Measurements from ENCODE around the gene IGF1R.

IGF1R gene

DNA sequence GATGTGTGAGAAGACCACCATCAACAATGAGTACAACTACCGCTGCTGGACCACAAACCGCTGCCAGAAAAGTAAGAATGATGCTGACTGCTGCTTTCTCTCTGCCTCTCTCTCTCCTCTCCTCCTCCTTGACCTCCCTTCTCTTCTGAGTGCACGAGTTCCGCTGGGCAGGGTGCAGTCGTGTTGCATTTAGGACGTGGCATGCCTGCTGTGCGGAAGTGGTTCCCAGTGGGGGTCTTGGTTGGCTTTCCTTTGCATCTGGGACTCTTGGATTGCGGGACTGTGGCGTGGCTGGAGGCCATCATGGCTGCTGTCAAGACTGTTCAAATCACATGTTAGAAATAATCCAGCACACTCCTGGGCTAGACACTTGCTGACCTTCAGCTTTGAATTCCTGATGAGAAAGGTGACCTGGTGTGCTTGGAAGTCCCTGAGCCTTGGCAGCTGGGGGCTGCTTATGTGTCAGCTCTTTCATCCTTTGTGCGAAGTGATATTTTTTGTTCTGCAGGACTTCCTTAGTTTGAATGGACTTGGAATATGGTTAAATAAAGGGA, 59.8 kb downstream of the IGF1R start:
- no peak overlapping the region for H3K4me2 ChIP-seq (ENCODE audit: low read length)
- no peak overlapping the region for H3K27ac ChIP-seq (ENCODE audit: low read length)
- H2AFZ ChIP-seq (ENCODE audit: low read depth, low read length) = no peak overlapping the region
- H3K9me3 ChIP-seq (ENCODE audit: insufficient read depth, low read length) = peaks cover 8% of the 10 kb centered on the region; the same call in 1 of the 2 replicates
- peaks cover 16% of the 10 kb centered on the region; the same call in 1 of the 2 replicates for H4K20me1 ChIP-seq (ENCODE audit: insufficient read depth, low read length)
- TF ChIP-seq, protein P1, sequence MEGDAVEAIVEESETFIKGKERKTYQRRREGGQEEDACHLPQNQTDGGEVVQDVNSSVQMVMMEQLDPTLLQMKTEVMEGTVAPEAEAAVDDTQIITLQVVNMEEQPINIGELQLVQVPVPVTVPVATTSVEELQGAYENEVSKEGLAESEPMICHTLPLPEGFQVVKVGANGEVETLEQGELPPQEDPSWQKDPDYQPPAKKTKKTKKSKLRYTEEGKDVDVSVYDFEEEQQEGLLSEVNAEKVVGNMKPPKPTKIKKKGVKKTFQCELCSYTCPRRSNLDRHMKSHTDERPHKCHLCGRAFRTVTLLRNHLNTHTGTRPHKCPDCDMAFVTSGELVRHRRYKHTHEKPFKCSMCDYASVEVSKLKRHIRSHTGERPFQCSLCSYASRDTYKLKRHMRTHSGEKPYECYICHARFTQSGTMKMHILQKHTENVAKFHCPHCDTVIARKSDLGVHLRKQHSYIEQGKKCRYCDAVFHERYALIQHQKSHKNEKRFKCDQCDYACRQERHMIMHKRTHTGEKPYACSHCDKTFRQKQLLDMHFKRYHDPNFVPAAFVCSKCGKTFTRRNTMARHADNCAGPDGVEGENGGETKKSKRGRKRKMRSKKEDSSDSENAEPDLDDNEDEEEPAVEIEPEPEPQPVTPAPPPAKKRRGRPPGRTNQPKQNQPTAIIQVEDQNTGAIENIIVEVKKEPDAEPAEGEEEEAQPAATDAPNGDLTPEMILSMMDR (IDR thresholded peaks at IDR 0.05; ENCODE audit: low read depth, low read length) = no peak
- peaks cover 26% of the 10 kb centered on the region; the same call in 1 of the 2 replicates for H3K79me2 ChIP-seq (ENCODE audit: low read length)
- no peak overlapping the region for H3K4me3 ChIP-seq (ENCODE audit: low read length)
- peaks cover 23% of the 10 kb centered on the region for H3K36me3 ChIP-seq (replicated peaks; ENCODE audit: low read depth, low read length)
- no peaks in the 10 kb centered on the region for H3K27me3 ChIP-seq (ENCODE audit: low read depth, low read length)
- H3K4me1 ChIP-seq (ENCODE audit: low read length) = peaks cover 2% of the 10 kb centered on the region
- H3K9ac ChIP-seq (ENCODE audit: low read length) = no peak overlapping the region

DNA sequence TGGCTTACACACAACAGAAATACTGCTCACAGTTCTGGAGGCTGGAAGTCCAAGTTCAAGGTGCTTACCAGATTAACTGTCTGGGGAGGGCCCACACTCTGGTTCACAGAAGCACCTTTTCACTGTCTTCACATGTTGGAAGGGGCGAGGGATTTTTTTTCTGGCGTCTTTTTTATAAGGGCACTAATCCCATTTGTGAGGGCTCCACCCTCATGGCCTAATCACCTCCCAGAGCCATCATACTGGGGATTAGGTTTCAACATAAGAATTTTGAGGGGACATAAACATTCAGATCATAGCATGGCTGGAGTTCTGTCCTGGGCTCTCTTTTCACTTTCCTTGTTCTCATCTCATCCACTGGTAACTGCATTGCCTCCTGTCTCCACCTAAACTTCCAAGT, 63.5 kb downstream of the IGF1R start:
- TF ChIP-seq EZH2phosphoT487 (IDR thresholded peaks at IDR 0.05; ENCODE audit: low read depth) = no peak
- TF ChIP-seq, protein P1 (IDR thresholded peaks at IDR 0.05; ENCODE audit: low read depth, low read length) = no peak
- Histone ChIP-seq H3K36me3 (replicated peaks; ENCODE audit: low read depth, low read length) (peaks cover 23% of the 10 kb centered on the region), H3K9me3 (ENCODE audit: insufficient read depth, low read length) (peaks cover 8% of the 10 kb centered on the region; the same call in 1 of the 2 replicates), H2AFZ (ENCODE audit: low read depth, low read length) (no peak overlapping the region), H3K4me3 (ENCODE audit: low read length) (no peak overlapping the region), H3K4me1 (ENCODE audit: low read length) (peaks cover 23% of the 10 kb centered on the region), H3K4me2 (ENCODE audit: low read length) (no peak overlapping the region), H3K27me3 (ENCODE audit: low read depth, low read length) (no peaks in the 10 kb centered on the region), H3K27ac (ENCODE audit: low read length) (no peak overlapping the region), H3K9ac (ENCODE audit: low read length) (no peak overlapping the region), H4K20me1 (ENCODE audit: insufficient read depth, low read length) (peaks cover 51% of the 10 kb centered on the region), H3K79me2 (ENCODE audit: low read length) (peaks cover 52% of the 10 kb centered on the region)

DNA sequence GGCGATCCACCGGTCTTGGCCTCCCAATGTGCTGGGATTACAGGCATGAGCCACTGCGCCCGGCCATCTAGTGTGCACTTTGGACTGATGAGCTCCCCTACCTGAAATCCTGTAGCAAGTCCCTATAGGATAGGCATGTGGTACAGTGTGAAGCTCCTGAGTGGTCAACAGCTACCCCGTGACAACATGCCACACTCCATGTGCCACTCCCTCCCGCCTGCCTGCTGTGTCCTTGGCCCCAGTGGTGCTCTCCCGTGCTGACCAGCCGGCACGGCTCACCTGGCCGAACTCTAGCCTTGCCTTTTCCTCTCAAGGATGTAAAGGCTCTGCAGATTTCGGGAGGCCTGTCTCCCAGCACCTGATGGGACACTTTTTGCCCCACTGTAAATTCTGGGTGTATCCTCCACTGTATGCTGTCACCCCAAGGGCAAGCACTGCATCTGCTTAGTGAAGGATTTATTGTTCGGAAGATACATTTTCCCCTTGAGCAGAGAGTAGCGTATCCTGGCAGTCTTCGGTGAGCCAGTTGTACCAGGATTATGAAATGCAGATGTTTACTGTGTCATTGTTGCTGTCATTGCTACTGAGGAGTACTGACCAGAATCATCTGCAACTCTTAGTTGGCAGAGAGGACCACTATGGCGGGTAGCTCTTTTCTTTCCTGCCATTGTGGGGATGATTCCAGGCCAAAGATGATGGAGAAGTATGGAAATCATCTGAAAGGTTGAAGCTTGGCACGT, 64.7 kb downstream of the IGF1R start:
- Histone ChIP-seq H3K9ac (ENCODE audit: low read length) (no peak overlapping the region), H3K4me3 (ENCODE audit: low read length) (peak overlapping the region; percentile 26; the same call in 1 of the 2 replicates), H3K4me1 (ENCODE audit: low read length) (peaks cover 23% of the 10 kb centered on the region), H3K27me3 (ENCODE audit: low read depth, low read length) (no peaks in the 10 kb centered on the region), H3K79me2 (ENCODE audit: low read length) (peaks cover 56% of the 10 kb centered on the region), H3K27ac (ENCODE audit: low read length) (no peak overlapping the region), H2AFZ (ENCODE audit: low read depth, low read length) (no peak overlapping the region), H3K36me3 (replicated peaks; ENCODE audit: low read depth, low read length) (peaks cover 20% of the 10 kb centered on the region), H4K20me1 (ENCODE audit: insufficient read depth, low read length) (peaks cover 58% of the 10 kb centered on the region), H3K9me3 (ENCODE audit: insufficient read depth, low read length) (peaks cover 8% of the 10 kb centered on the region; the same call in 1 of the 2 replicates), H3K4me2 (ENCODE audit: low read length) (peak overlapping the region; percentile 71)
- TF ChIP-seq EZH2phosphoT487 (IDR thresholded peaks at IDR 0.05; ENCODE audit: low read depth) = no peak
- TF ChIP-seq, protein P1 (IDR thresholded peaks at IDR 0.05; ENCODE audit: low read depth, low read length) = no peak

DNA sequence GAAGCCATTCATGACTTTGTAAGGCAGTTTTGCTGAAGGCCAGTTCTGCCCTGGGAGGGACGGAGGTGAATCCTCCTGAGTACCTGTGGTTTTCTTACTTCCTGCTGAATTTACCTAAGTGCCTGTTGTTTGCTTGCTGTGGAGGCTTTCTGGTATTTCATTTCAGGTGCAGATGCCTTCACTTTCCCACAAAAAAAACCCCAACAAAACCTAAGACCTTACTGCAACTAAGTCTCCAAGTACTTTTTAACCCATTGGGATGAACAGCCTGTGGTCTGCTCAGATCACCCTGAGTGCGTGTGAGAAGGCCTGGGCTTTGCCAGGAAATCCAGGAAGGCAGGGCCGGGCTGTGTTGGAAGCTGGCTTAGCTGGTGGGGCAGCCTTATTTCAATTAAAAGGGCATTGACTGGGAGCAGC, 65.3 kb downstream of the IGF1R start:
- Histone ChIP-seq H2AFZ (ENCODE audit: low read depth, low read length) (no peak overlapping the region), H3K9ac (ENCODE audit: low read length) (no peak overlapping the region), H3K27me3 (ENCODE audit: low read depth, low read length) (no peaks in the 10 kb centered on the region), H4K20me1 (ENCODE audit: insufficient read depth, low read length) (peaks cover 64% of the 10 kb centered on the region), H3K4me3 (ENCODE audit: low read length) (peak overlapping the region; percentile 26; the same call in 1 of the 2 replicates), H3K9me3 (ENCODE audit: insufficient read depth, low read length) (peaks cover 8% of the 10 kb centered on the region; the same call in 1 of the 2 replicates), H3K79me2 (ENCODE audit: low read length) (peaks cover 56% of the 10 kb centered on the region), H3K4me1 (ENCODE audit: low read length) (peaks cover 23% of the 10 kb centered on the region), H3K4me2 (ENCODE audit: low read length) (peak overlapping the region; percentile 71), H3K27ac (ENCODE audit: low read length) (no peak overlapping the region), H3K36me3 (replicated peaks; ENCODE audit: low read depth, low read length) (peaks cover 19% of the 10 kb centered on the region)
- TF ChIP-seq EZH2phosphoT487 (IDR thresholded peaks at IDR 0.05; ENCODE audit: low read depth) = no peak
- TF ChIP-seq, protein P1 (IDR thresholded peaks at IDR 0.05; ENCODE audit: low read depth, low read length) = no peak
